SK-N-SH (cell line): ENCODE results near the gene MIPOL1.

Experiments
- CHD2 ChIP-seq: fragments of 150-350 bp; IDR thresholded peaks from 2 replicates; pipeline ENCODE4 v1.6.1; 2018; ENCODE audit warnings: low read length; ENCODE audit not compliant: partially characterized antibody
- CTCF ChIP-seq: fragments of 200-600 bp; sonication (generic); IDR thresholded peaks from 2 replicates; pipeline ENCODE4 v1.6.1; 2017; ENCODE audit warnings: antibody characterized with exemption, mild to moderate bottlenecking, moderate library complexity
- ELF1 ChIP-seq: IDR thresholded peaks from 2 replicates; pipeline ENCODE4 v1.4.0; 2012
- MXI1 ChIP-seq: IDR thresholded peaks from 2 replicates; pipeline ENCODE4 v1.6.1; 2012; ENCODE audit warnings: mild to moderate bottlenecking, low read depth, low read length, improper control_type of control experiment
- SIN3A ChIP-seq: IDR thresholded peaks from 2 replicates; pipeline ENCODE4 v1.6.1; 2012; ENCODE audit warnings: low read depth, mild to moderate bottlenecking, low read length, moderate library complexity, borderline replicate concordance
- SMC3 ChIP-seq: IDR thresholded peaks from 2 replicates; pipeline ENCODE4 v1.6.1; 2012; ENCODE audit warnings: low read depth, low read length, improper control_type of control experiment

- TF ChIP-seq CTCF (no peak), SIN3A (no peak), ELF1 (no peak), CHD2 (no peak), MXI1 (no peak), SMC3 (no peak)
These were observed 31.9 kb upstream of the MIPOL1 start for GRCh38 chr14:37165794-37166193.
